Left ventricle myocardium superior (tissue), 1 donor: ENCODE data around the gene RPS15. TPM values are rescaled to one million over a fixed set of nuclear protein-coding genes. Genes with fewer than 3 reads are reported as not detected.

ENCODE experiments used
- ATAC-seq: fragments of 200-7000 bp; cut with Tn5 transposase; one replicate; pipeline ENCODE4 v1.9.1; 2020; ENCODE audit warnings: mild to moderate bottlenecking, moderate library complexity
- DNase-seq: peaks from one replicate; pipeline ENCODE4 v3.0.0-alpha.2; 2020
- intact Hi-C: fragments of 100-400 bp; cut with micrococcal nuclease; formaldehyde crosslinking; loops from one replicate; pipeline ENCODE4 v1.11.0; 2022
- total RNA-seq: library from RNA; stranded (reverse); fragmentation: NEBNext Ultra II Directional; extraction: Animal tissue kit (Norgen Biotek cat#: 25700); gene quantifications from one replicate; pipeline ENCODE4 v1.2.1, GENCODE V29; 2021
- donor health status: DM: no; HTN: yes; CAD: no; lungs with severe emphysema.

Gene RPS15
- total RNA-seq, 1 donor from 2014 or later = 625 TPM

DNA sequence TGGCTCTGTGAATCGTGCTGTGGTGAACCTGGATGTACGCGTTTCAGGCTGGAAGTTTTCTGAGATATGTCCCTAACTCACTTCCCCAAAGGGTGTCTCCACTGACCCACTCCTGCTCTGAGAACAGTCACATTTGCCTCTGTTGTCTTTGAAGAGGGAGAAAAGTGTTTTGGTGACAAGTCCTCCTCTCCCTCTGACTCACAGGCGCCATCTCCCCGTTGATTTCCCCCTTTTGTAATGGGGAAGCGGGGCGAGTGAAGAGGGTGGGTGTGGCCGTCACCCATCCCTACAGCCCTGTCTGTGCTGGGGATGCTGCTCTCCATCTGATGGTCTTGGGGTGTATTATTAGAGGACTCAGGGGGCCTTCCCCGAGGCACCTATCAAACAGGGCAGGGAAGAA is 21.3 kb downstream of the RPS15 start:
- no peak for ATAC-seq
- intact Hi-C loops = no loop called here
- no peak for DNase-seq

DNA sequence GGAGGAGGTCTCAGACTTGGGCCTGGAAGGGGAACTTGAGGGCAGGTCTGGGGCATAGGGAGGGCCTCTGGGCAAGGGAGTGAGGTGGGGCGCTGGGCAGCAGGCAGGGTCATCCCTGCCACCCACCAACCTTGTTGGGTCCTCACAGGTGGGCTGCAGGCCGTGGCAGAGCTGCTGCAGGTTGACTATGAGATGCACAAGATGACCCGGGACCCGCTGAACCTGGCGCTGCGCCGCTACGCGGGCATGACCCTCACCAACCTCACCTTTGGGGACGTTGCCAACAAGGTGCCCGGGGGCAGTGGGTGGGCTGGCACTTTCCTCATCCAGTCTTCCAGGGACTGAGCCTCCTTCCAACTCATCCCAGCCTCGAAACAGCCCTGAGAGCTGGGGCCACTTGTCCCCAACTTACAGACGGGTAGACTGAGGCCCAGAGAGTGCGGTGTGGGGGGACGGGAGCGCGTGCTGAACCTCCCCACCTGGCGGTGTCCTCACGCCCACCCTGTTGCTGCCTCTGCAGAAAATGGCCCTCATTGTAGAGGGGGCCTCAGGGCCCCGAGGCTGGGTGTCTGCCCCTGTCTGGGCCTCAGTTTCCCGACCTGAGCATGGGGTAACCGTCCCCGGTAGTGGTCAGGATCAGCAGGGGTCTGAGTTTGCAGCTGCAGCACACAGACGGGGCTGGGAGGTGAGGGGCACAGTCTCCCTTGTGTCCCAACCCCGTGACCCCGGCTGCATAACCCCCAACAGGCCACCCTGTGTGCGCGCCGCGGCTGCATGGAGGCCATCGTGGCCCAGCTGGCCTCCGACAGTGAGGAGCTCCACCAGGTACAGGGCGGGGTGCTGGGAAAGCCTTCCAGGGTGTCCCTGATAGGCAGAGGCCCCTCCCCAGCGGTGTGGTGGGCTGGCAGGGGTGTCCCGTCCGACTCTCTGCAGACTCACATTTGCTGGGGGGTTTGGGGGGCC is 22.1 kb downstream of the RPS15 start:
- DNase-seq = no peak
- ATAC-seq = no peak

DNA sequence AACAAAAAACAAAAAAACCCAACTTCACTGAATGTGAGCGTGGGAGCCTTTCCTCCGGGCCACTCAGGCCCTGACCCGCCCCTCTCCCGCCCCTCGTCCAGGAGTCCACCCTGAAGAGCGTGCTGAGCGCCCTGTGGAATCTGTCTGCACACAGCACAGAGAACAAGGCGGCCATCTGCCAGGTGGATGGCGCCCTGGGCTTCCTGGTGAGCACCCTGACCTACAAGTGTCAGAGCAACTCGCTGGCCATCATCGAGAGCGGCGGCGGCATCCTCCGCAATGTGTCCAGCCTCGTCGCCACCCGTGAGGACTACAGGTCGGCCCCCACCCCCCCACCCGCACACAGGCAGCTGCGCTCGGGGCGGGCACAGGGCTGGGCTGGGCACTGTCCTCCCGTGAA is 23.7 kb downstream of the RPS15 start:
- no peak for ATAC-seq
- no peak for DNase-seq
- intact Hi-C loops = no loop called here

More for the DNA sequence above, 22.1 kb downstream of the RPS15 start:
- intact Hi-C loops = no loop called here

DNA sequence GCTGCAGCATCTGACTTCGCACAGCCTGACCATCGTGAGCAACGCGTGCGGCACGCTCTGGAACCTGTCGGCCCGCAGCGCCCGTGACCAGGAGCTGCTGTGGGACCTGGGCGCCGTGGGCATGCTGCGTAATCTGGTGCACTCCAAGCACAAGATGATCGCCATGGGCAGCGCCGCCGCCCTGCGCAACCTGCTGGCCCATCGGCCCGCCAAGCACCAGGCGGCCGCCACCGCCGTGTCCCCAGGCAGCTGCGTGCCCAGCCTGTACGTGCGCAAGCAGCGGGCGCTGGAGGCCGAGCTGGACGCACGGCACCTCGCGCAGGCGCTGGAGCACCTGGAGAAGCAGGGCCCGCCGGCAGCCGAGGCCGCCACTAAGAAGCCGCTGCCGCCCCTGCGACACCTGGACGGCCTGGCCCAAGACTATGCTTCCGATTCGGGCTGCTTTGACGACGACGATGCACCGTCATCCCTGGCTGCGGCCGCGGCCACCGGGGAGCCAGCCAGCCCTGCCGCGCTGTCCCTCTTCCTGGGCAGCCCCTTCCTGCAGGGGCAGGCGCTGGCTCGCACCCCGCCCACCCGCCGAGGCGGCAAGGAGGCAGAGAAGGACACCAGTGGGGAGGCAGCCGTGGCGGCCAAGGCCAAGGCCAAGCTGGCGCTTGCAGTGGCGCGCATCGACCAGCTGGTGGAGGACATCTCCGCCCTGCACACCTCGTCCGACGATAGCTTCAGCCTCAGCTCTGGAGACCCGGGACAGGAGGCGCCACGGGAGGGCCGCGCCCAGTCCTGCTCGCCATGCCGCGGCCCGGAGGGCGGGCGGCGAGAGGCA is 27.2 kb downstream of the RPS15 start:
- DNase-seq = peak; percentile 66
- intact Hi-C loops = no loop called here
- peak; percentile 58 for ATAC-seq

DNA sequence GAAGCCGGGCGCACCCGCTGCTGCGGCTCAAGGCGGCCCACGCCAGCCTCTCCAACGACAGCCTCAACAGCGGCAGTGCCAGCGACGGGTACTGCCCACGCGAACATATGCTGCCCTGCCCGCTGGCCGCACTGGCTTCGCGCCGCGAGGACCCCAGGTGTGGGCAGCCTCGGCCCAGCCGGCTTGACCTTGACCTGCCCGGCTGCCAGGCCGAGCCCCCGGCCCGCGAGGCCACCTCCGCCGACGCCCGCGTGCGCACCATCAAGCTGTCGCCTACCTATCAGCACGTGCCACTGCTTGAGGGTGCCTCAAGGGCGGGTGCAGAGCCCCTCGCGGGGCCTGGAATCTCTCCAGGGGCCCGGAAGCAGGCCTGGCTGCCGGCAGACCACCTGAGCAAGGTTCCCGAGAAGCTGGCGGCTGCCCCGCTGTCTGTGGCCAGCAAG is 27.8 kb downstream of the RPS15 start:
- intact Hi-C loops = no loop called here
- DNase-seq (no peak), ATAC-seq (no peak)

DNA sequence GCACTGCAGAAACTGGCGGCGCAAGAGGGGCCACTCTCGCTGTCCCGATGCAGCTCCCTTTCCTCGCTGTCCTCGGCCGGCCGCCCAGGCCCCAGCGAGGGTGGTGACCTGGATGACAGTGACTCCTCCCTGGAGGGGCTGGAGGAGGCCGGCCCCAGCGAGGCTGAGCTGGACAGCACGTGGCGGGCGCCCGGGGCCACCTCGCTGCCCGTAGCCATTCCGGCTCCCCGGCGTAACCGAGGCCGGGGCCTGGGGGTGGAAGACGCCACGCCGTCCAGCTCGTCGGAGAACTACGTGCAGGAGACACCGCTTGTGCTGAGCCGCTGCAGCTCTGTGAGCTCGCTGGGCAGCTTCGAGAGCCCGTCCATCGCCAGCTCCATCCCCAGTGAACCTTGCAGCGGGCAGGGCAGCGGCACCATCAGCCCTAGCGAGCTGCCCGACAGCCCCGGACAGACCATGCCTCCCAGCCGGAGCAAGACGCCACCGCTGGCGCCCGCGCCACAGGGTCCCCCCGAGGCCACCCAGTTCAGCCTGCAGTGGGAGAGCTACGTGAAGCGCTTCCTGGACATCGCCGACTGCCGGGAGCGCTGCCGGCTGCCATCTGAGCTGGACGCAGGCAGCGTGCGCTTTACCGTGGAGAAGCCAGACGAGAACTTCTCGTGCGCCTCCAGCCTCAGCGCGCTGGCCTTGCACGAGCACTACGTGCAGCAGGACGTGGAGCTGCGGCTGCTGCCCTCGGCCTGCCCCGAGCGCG is 28.4 kb downstream of the RPS15 start:
- intact Hi-C loops = no loop called here
- ATAC-seq (no peak), DNase-seq (no peak)

DNA sequence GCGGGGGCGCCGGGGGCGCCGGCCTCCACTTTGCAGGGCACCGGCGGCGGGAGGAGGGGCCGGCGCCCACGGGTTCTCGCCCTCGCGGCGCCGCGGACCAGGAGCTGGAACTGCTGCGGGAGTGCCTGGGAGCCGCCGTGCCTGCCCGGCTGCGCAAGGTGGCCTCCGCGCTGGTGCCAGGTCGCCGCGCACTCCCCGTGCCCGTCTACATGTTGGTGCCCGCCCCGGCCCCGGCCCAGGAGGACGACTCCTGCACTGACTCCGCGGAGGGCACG is 29.0 kb downstream of the RPS15 start:
- intact Hi-C loops = no loop called here
- DNase-seq = no peak
- ATAC-seq = no peak

DNA sequence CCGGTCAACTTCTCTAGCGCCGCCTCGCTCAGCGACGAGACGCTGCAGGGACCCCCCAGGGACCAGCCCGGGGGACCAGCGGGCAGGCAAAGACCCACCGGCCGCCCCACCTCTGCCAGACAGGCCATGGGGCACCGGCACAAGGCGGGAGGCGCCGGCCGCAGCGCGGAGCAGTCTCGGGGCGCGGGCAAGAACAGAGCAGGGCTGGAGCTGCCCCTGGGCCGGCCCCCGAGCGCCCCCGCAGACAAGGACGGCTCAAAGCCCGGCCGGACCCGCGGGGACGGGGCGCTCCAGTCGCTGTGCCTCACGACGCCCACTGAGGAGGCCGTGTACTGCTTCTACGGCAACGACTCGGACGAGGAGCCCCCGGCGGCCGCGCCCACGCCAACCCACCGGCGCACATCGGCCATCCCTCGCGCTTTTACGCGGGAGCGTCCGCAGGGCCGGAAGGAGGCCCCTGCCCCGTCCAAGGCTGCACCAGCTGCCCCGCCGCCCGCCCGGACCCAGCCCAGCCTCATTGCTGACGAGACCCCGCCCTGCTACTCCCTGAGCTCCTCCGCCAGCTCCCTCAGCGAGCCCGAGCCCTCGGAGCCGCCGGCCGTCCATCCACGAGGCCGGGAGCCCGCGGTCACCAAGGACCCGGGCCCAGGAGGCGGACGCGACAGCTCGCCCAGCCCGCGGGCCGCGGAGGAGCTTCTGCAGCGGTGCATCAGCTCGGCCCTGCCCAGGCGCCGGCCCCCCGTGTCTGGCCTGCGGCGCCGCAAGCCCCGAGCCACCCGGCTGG is 29.5 kb downstream of the RPS15 start:
- intact Hi-C loops = no loop called here
- ATAC-seq = no peak
- no peak for DNase-seq

DNA sequence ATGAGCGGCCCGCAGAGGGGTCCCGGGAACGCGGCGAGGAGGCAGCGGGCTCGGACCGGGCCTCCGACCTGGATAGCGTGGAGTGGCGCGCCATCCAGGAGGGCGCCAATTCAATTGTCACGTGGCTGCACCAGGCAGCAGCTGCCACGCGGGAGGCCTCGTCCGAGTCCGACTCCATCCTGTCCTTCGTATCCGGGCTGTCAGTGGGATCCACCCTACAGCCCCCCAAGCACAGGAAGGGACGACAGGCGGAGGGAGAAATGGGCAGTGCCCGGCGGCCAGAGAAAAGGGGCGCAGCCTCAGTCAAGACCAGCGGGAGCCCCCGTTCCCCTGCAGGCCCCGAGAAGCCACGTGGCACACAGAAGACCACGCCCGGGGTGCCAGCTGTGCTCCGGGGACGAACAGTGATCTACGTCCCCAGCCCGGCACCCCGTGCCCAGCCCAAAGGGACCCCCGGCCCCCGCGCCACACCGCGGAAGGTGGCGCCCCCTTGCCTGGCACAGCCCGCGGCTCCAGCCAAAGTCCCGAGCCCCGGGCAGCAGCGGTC is 30.2 kb downstream of the RPS15 start:
- intact Hi-C loops = no loop called here
- ATAC-seq (no peak), DNase-seq (no peak)

DNA sequence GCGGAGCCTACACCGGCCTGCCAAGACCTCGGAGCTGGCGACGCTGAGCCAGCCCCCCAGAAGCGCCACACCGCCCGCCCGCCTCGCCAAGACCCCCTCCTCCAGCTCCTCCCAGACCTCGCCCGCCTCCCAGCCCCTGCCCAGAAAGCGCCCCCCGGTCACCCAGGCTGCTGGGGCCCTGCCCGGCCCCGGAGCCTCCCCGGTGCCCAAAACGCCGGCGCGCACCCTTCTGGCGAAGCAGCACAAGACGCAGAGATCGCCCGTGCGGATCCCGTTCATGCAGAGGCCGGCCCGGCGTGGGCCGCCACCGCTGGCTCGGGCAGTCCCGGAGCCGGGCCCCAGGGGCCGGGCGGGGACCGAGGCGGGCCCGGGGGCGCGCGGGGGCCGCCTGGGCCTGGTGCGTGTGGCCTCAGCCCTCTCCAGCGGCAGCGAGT is 30.6 kb downstream of the RPS15 start:
- intact Hi-C loops = no loop called here
- ATAC-seq (peak; percentile 8), DNase-seq (peak; percentile 56)

DNA sequence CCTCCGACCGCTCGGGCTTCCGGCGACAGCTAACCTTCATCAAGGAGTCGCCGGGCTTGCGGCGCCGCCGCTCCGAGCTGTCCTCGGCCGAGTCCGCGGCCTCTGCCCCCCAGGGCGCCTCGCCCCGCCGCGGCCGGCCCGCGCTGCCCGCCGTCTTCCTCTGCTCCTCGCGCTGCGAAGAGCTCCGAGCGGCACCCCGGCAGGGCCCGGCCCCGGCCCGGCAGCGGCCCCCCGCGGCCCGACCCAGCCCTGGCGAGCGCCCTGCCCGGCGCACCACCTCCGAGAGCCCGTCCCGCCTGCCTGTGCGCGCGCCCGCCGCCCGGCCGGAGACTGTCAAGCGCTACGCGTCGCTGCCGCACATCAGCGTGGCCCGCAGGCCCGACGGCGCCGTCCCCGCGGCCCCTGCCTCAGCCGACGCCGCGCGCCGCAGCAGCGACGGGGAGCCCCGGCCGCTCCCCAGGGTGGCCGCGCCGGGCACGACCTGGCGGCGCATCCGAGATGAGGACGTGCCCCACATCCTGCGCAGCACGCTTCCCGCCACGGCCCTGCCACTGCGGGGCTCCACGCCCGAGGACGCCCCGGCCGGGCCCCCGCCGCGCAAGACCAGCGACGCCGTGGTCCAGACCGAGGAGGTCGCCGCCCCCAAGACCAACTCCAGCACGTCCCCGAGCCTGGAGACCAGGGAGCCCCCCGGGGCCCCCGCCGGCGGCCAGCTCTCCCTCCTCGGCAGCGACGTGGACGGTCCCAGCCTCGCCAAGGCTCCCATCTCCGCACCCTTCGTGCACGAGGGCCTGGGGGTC is 31.3 kb downstream of the RPS15 start:
- ATAC-seq (no peak), DNase-seq (peak; percentile 46)
- intact Hi-C loops = no loop called here

DNA sequence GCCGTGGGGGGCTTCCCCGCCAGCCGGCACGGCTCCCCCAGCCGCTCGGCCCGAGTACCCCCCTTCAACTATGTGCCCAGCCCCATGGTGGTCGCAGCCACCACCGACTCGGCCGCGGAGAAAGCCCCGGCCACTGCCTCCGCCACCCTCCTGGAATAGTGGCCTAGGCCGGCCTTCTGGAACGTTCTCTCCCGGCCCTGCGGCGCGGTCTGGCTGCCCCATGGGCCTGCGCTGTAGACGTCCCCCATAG is 31.8 kb downstream of the RPS15 start:
- ATAC-seq = peak; percentile 12
- intact Hi-C loops = no loop called here
- no peak for DNase-seq

DNA sequence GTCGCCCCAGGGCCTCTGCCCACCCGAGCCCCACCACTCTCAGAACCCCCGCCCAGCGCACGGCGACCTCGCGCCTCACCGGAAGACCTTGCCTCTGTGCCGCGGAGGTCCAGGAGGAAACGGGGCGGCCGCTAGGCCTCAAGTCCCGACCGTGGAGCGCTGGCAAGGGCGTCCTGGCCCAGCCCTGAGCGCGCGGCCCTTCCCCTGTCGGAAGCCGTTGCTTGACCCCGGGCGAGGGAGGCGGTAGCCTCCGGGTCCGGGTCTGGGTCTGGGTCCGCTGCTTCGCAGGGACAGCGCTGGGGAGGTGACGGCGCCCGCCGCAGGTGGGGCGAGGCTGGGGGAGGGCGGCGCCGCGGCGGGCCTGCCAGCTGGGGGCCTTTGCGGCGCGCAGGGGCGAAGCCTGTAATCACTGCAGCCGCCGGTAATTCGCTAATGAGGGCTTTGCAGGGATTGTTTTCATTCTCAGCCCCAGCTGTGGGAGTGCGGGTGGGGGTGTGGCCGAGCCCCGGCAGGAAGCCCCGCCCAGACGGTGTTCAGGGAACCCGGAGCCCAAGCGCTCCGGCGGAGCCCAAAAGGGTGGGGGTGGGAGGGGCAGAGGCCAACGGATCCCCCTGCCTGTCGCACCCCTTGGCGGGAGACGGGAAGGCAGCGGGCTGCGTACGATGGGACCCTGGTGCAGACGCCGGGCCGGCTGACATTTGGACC is 32.3 kb downstream of the RPS15 start:
- ATAC-seq (peak; percentile 55), DNase-seq (peak; percentile 68)
- intact Hi-C loops = no loop called here

DNA sequence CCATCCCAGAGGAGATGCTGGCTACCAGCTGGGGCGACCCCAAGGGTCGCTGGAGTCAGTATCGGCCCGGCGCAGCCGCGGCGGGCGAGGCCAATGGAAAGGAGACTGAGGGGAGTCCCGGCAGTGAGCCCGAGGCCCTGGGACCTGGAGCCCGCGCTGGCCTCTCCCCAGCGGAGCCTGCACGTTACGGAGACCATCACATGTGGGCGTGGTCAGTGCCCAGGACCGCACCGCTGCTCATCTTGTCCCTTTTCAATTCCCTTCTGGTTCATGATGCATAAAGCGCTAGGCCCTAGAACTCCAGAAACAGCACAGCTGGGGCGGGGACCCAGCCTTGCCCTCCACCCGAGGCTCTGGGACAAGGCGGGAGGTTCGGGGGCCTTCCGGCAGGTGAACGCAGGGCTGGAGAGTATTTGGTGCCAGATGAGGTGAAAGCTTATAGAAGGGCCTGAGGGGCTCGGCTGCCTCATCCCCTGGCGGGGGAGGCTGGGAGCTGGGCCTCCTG is 32.9 kb downstream of the RPS15 start:
- peak; percentile 9 for ATAC-seq
- DNase-seq = peak; percentile 39

DNA sequence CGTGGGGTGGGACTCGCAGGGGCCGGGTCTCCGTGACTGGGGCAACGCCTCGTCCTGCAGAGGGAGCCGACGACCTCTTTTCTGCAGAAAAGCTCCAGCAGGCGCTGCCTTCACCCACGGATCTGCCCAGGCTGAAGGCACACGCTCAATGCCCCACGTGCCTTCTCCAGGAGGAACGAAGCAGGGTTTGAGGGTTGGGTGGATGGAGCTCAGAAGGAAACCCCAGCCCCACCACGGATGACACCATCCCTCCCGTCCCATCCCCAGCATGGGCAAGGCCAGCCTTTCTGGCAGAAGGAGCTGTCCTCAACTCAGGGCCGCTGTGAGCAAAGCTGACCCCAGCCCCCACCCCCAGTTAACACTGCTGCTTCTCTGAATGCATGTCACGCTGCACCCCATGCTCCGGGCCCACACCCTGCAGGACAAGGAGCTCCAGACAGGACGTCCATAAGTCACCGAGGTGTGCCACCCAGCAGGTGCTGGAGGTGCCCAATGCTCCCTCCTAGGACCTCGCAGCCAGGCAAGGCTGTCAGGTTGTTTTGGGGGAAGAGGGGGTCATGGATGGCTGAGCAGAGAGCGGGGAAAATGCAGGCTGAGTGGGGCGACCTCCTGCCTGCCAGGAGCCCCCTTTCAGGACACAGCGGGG is 33.4 kb downstream of the RPS15 start:
- ATAC-seq = no peak
- DNase-seq = peak; percentile 29
- intact Hi-C loops = no loop called here

More for the DNA sequence above, 32.9 kb downstream of the RPS15 start:
- intact Hi-C loops = no loop called here

DNA sequence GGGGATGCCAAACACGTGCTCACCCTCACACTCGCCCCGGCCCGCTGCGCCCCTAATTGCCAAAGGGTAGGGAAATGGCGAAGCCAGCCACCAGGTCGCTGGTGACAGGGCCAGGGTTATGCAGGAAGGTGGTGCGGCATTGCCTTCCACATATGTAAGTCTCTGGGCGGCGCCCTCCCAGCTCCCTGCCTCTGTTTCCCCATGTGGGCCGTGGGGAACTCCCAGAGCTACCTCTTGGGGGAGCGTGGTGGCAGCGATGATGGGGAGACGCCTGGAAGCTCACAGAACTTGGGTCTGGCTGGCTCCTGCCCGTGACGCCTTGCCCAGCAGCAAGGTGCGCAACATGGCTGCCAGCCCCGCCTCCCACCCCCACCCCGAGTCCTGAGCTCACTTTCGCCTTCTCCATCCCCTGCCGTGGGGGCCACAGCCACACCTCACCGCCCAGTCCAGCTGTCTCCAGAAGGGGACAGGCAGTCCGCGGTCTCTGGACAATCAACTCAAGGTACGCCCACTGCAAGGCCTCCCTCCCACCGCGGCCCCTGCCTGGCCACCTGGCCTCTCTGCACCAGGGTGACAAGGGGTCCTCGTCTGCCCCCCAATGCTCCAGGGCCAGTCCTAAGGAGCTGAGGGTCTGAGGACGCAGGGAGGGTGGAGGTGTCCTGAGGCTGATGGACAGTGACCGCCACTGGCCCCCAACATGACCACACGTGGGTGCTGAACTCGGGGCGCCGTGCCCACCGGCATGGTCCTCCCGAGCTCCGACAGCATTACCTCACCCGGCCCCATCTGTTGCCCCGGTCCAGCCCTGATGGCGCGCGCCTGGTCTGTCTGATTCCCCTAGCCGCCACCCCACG is 34.3 kb downstream of the RPS15 start:
- peak; percentile 33 for DNase-seq
- intact Hi-C loops = no loop called here
- no peak for ATAC-seq
